Activated gamma-delta T cell treated with anti-CD3 and anti-CD28 coated beads, Interleukin-2, amount 50 U/mL, for 16 hours (primary cell): ENCODE measurements around the gene SMAD7.

Experiments
- DNase-seq: peaks from one replicate; pipeline ENCODE4 v3.0.0-alpha.2; 2020; ENCODE audit warnings: low read depth

Gene SMAD7

GRCh38 chr18:48914581-48915251 lies 36.0 kb downstream of the SMAD7 start:
- DNase-seq, result no peak

- no peak for DNase-seq
Observed at GRCh38 chr18:48913775-48914174, 37.0 kb downstream of the SMAD7 start.

GRCh38 chr18:48913201-48913600 lies 37.6 kb downstream of the SMAD7 start:
- peak; percentile 38 for DNase-seq

- DNase-seq, result no peak
Observed at GRCh38 chr18:48910972-48911545, 39.7 kb downstream of the SMAD7 start.

GRCh38 chr18:48909721-48910120 lies 41.0 kb downstream of the SMAD7 start:
- DNase-seq, result no peak

- DNase-seq, result no peak
Observed at GRCh38 chr18:48908916-48909315, 41.8 kb downstream of the SMAD7 start.

GRCh38 chr18:48905513-48905912 lies 45.3 kb downstream of the SMAD7 start:
- no peak for DNase-seq

GRCh38 chr18:48904847-48905394 lies 45.8 kb downstream of the SMAD7 start:
- no peak for DNase-seq

GRCh38 chr18:48904091-48904490 lies 46.7 kb downstream of the SMAD7 start:
- DNase-seq, result no peak

GRCh38 chr18:48902856-48903601 lies 47.7 kb downstream of the SMAD7 start:
- DNase-seq, result no peak

GRCh38 chr18:48902023-48902855 lies 48.5 kb downstream of the SMAD7 start:
- DNase-seq, result no peak

- DNase-seq, result no peak
Observed at GRCh38 chr18:48901145-48902022, 49.4 kb downstream of the SMAD7 start.

GRCh38 chr18:48900469-48900868 lies 50.3 kb downstream of the SMAD7 start:
- DNase-seq, result no peak

GRCh38 chr18:48899558-48900174 lies 51.1 kb downstream of the SMAD7 start:
- DNase-seq, result no peak

- no peak for DNase-seq
Observed at GRCh38 chr18:48898521-48898920, 52.2 kb downstream of the SMAD7 start.

GRCh38 chr18:48897531-48897930 lies 53.2 kb downstream of the SMAD7 start:
- no peak for DNase-seq

- no peak for DNase-seq
Observed at GRCh38 chr18:48896875-48897511, 53.8 kb downstream of the SMAD7 start.

- DNase-seq, result no peak
Observed at GRCh38 chr18:48896326-48896874, 54.4 kb downstream of the SMAD7 start.

GRCh38 chr18:48894799-48895346 lies 55.9 kb downstream of the SMAD7 start:
- DNase-seq, result no peak
